ENCODE data around the gene SLC5A10. TPM values are rescaled to one million over a fixed set of nuclear protein-coding genes. Genes with fewer than 3 reads are reported as not detected.
A peak's percentile ranks its signal among the peaks of the same experiment; 100 is the strongest.

SLC5A10 gene
- total RNA-seq, 1 donor from 2014 or later, result not detected

GRCh38 chr17:19013226-19013625 lies 61.3 kb downstream of the SLC5A10 start:
- no peaks in the 10 kb centered on the region for H3K36me3 ChIP-seq
- intact Hi-C loops (cut with DNase I), result no loop called here
- no peaks in the 10 kb centered on the region for H3K9me3 ChIP-seq
- no peaks in the 10 kb centered on the region for H3K27me3 ChIP-seq
- H3K27ac ChIP-seq, result no peak overlapping the region
- no peak for ATAC-seq
- DNase-seq, result no peak
- TF ChIP-seq, protein P1, sequence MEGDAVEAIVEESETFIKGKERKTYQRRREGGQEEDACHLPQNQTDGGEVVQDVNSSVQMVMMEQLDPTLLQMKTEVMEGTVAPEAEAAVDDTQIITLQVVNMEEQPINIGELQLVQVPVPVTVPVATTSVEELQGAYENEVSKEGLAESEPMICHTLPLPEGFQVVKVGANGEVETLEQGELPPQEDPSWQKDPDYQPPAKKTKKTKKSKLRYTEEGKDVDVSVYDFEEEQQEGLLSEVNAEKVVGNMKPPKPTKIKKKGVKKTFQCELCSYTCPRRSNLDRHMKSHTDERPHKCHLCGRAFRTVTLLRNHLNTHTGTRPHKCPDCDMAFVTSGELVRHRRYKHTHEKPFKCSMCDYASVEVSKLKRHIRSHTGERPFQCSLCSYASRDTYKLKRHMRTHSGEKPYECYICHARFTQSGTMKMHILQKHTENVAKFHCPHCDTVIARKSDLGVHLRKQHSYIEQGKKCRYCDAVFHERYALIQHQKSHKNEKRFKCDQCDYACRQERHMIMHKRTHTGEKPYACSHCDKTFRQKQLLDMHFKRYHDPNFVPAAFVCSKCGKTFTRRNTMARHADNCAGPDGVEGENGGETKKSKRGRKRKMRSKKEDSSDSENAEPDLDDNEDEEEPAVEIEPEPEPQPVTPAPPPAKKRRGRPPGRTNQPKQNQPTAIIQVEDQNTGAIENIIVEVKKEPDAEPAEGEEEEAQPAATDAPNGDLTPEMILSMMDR (IDR thresholded peaks at IDR 0.05), result no peak
- H3K4me3 ChIP-seq, result no peak overlapping the region
- H3K4me1 ChIP-seq, result no peaks in the 10 kb centered on the region

DNA sequence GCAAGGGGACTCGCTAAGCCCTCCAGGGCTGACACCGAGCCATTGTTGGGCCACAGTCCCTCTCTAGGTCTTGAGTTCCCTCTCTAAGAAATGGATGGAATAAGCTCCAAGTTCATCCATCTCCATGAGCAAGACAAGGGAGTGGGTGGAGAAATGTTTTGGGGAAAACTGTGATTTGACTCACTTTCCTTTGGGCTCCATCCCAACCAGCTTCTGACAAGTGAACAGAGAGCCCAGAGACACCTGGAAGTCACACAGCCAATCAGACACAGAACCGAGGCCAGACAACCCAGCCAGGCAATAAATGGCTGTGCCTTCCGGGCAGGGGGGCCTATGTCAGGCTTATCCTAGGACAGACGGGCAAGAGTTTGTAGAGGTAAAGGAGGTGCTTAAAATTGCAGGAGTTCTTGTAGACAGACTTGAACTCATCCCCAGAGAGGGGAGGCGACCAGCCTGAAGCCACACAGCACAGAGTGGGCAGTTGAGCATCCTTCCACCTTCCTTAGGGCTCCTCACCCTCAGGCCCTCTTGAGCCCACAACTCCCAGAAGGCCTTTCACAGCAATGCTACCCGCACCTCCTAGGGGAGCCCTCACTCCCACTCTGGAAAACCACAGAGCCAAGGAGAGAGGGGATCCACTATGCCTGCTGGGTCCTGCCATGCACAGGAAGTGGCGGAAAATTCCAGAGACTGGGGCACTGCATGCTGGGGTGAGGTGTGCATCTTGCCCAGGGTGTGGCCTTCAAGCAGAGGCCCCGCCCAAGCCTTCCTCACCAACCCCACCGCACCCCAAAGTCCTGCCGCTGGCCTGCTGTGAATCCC lies 62.1 kb downstream of the SLC5A10 start:
- H3K36me3 ChIP-seq, result no peaks in the 10 kb centered on the region
- ATAC-seq (no peak), DNase-seq (no peak)
- no peak overlapping the region for H3K27ac ChIP-seq
- no peaks in the 10 kb centered on the region for H3K9me3 ChIP-seq
- intact Hi-C loops (cut with DNase I), result no loop called here
- H3K4me3 ChIP-seq, result no peak overlapping the region
- TF ChIP-seq, protein P1 (IDR thresholded peaks at IDR 0.05), result no peak
- no peaks in the 10 kb centered on the region for H3K4me1 ChIP-seq
- no peaks in the 10 kb centered on the region for H3K27me3 ChIP-seq

DNA sequence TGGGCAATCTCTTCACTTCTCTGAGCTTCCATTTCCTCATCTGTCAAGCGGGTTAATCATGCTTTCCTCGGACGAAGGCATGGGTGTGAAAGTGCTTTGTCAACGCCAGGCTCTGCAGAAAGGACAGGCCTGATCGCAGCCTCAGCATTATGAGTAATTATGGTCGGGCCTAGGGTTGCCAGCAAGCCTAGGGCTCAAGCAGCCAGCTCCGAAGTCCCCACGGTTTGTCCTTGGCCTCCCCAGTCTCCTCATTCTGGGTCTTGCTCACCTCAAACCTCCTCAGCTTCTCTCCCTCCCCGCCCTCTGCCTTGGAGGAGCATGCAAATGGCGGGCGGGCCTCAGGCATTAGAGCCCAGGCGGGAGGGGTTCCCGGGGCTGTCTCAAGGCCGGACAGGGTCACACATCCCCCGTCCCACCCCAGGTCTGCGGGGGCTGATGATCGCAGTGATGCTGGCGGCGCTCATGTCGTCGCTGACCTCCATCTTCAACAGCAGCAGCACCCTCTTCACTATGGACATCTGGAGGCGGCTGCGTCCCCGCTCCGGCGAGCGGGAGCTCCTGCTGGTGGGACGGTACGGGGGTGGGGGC lies 62.8 kb downstream of the SLC5A10 start:
- no peaks in the 10 kb centered on the region for H3K9me3 ChIP-seq
- no peak overlapping the region for H3K4me3 ChIP-seq
- H3K4me1 ChIP-seq, result no peaks in the 10 kb centered on the region
- ATAC-seq, result no peak
- TF ChIP-seq, protein P1 (IDR thresholded peaks at IDR 0.05), result no peak
- intact Hi-C loops (cut with DNase I), result no loop called here
- no peaks in the 10 kb centered on the region for H3K27me3 ChIP-seq
- no peak overlapping the region for H3K27ac ChIP-seq
- DNase-seq, result no peak
- H3K36me3 ChIP-seq, result no peaks in the 10 kb centered on the region

GRCh38 chr17:19015428-19015827 lies 63.5 kb downstream of the SLC5A10 start:
- DNase-seq (peak; percentile 46), ATAC-seq (no peak)
- Histone ChIP-seq H3K4me1 (no peaks in the 10 kb centered on the region), H3K9me3 (no peaks in the 10 kb centered on the region), H3K36me3 (no peaks in the 10 kb centered on the region), H3K27me3 (no peaks in the 10 kb centered on the region), H3K4me3 (no peak overlapping the region), H3K27ac (no peak overlapping the region)
- intact Hi-C loops (cut with DNase I), result no loop called here
- TF ChIP-seq, protein P1 (IDR thresholded peaks at IDR 0.05), result no peak

DNA sequence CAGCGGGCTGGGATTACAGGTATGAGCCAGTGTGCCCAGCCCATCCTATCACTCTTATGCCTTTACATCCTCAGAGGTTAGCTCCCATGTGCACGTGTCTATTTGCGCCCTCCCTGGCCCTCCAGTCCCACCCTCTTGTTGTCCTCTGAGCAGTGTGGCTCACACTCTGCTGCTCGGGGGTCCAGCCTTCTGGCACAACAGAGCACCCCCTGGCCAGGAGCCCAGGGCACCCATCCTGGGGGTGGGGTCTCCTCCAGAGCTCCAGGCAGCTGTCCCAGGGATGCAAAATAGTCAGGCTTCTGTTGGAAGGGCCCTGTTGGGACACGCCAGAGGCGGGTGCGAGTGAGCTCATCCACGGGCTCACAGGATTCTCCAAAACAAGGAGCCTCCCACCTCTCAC lies 64.3 kb downstream of the SLC5A10 start:
- ATAC-seq (no peak), DNase-seq (peak; percentile 44)
- Histone ChIP-seq H3K9me3 (no peaks in the 10 kb centered on the region), H3K4me3 (no peak overlapping the region), H3K36me3 (no peaks in the 10 kb centered on the region), H3K27ac (no peak overlapping the region), H3K4me1 (no peaks in the 10 kb centered on the region), H3K27me3 (no peaks in the 10 kb centered on the region)
- intact Hi-C loops (cut with DNase I), result no loop called here
- TF ChIP-seq, protein P1 (IDR thresholded peaks at IDR 0.05), result no peak
